ENCODE measurements around the gene RPP25. TPM values are rescaled to one million over a fixed set of nuclear protein-coding genes. Genes with fewer than 3 reads are reported as not detected.
A peak's percentile ranks its signal among the peaks of the same experiment; 100 is the strongest.

The RPP25 gene
- total RNA-seq, 4 donors from 2014 or later: 7.4 to 15.3 (median 9.5) TPM

DNA sequence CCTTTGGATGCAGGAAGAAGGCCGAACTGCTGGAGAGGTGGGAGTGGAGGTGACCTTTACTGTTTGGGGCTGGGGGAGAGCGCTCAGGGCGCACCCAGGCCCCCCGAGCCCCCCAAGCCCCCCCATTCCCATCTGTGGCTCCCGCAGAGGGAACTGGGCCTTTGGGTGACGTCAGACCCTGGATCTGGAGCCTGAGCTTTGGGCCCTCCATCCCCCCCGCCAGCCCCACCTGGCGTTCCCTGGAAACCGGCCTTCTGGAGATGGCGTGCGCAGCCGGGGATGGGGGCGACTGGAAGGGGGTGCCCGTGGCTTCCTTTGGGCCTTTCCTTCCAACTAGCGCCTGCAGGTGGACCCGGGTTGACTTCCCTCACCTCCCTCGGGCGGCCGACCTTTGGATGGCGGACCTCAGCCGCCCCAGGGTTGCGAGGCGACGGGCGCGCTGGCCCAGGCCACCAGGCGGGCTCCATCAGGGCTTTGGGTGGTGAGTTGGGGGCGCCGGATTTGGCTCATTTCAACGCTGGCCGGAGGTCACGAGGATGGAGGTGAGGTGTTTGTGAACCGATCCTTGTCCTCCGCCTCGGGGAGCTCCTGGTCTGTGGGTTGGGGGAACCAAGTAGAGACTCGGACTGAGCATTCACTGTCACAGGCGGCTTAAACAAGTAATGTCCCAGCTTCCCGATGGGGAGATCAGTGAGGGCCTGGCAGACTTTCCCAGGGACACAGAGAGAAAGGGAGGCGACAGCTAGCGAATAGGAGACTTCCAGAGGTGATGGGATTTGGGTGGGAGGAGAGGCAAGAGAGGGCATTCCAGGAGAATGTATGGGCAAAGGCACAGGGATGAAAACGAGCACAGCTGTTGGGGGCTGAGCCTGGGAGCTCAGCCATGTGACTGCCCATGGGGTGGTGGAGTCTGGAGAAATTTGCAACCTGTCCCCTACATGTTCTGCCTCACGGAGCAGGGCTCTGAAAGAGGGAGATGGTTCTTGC is 39.5 kb upstream of the RPP25 start:
- TF ChIP-seq, protein P1, sequence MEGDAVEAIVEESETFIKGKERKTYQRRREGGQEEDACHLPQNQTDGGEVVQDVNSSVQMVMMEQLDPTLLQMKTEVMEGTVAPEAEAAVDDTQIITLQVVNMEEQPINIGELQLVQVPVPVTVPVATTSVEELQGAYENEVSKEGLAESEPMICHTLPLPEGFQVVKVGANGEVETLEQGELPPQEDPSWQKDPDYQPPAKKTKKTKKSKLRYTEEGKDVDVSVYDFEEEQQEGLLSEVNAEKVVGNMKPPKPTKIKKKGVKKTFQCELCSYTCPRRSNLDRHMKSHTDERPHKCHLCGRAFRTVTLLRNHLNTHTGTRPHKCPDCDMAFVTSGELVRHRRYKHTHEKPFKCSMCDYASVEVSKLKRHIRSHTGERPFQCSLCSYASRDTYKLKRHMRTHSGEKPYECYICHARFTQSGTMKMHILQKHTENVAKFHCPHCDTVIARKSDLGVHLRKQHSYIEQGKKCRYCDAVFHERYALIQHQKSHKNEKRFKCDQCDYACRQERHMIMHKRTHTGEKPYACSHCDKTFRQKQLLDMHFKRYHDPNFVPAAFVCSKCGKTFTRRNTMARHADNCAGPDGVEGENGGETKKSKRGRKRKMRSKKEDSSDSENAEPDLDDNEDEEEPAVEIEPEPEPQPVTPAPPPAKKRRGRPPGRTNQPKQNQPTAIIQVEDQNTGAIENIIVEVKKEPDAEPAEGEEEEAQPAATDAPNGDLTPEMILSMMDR (IDR thresholded peaks at IDR 0.05): peak in 2 of 6 experiments; percentile 5 to 24
- no peak for TF ChIP-seq POLR2A (IDR thresholded peaks at IDR 0.05)
- peaks cover 2 to 11% (median 7%) of the 10 kb centered on the region in 4 donors for H3K4me1 ChIP-seq
- H3K27me3 ChIP-seq: no peaks in the 10 kb centered on the region
- H3K36me3 ChIP-seq: no peaks in the 10 kb centered on the region
- H3K4me3 ChIP-seq: peak overlapping the region; percentile 51 to 79 (median 64)
- peak in 2 of 3 donors; percentile 58 to 64 for DNase-seq
- H3K9me3 ChIP-seq: no peaks in the 10 kb centered on the region
- H3K27ac ChIP-seq: peak overlapping the region in 2 of 4 donors; percentile 27 to 64

DNA sequence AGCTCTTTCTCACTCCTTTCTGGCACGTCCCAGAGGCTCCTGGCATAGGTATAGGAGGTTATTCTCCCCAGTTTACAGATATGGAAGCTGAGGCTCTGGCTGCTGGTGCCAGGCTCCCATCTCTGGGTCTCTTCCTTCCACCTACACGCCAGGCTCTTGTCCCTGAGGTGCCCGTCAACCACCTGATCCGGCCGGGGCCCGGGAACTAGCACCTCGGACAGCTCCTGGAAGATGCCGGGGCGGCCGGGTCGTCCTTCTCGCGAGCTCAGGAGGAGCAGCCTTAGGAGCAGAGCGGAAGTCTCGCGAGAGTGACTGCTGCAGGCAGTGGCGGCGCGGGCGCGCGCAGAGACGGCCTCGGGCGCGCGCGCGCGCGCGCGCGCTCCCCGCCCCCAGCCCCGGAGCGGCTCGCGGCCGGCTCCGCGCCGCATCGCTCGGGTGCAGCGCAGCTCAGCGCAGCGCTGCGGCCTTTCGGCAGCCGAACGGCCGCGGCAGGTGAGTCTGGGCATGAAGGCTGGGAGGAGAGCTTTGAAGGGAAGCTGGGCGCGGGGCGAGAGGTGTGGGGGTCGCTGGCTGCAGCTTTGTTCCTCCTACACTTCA is 38.7 kb upstream of the RPP25 start, which contains the start of gene SCAMP5:
SCAMP5 (plus strand) TSS at position 382 of the 597 bp plus-strand sequence. CDS start 16,277 bp downstream, outside the sequence.
- TF ChIP-seq, protein P1 (IDR thresholded peaks at IDR 0.05): no peak
- peak; percentile 16 to 27 for TF ChIP-seq POLR2A (IDR thresholded peaks at IDR 0.05)
- peak; percentile 81 to 97 (median 94) for DNase-seq
- no peaks in the 10 kb centered on the region for H3K36me3 ChIP-seq
- no peaks in the 10 kb centered on the region for H3K9me3 ChIP-seq
- H3K27ac ChIP-seq: peak within 1 kb of the TSS in 2 of 4 donors; percentile 27 to 64
- H3K4me3 ChIP-seq: peak within 1 kb of the TSS; percentile 51 to 79 (median 64)
- H3K27me3 ChIP-seq: no peaks in the 10 kb centered on the region
- peaks cover 2 to 11% (median 7%) of the 10 kb centered on the region in 4 donors for H3K4me1 ChIP-seq

GRCh38 chr15:74994685-74995084 is 38.1 kb upstream of the RPP25 start:
- TF ChIP-seq, protein P1 (IDR thresholded peaks at IDR 0.05): no peak
- no peak for TF ChIP-seq POLR2A (IDR thresholded peaks at IDR 0.05)
- Histone ChIP-seq H3K27me3 (no peaks in the 10 kb centered on the region), H3K27ac (no peak overlapping the region), H3K4me1 (peaks cover 2 to 11% (median 7%) of the 10 kb centered on the region in 4 donors), H3K4me3 (peak overlapping the region in 1 of 4 donors; percentile 79), H3K36me3 (no peaks in the 10 kb centered on the region), H3K9me3 (no peaks in the 10 kb centered on the region)
- no peak for DNase-seq

DNA sequence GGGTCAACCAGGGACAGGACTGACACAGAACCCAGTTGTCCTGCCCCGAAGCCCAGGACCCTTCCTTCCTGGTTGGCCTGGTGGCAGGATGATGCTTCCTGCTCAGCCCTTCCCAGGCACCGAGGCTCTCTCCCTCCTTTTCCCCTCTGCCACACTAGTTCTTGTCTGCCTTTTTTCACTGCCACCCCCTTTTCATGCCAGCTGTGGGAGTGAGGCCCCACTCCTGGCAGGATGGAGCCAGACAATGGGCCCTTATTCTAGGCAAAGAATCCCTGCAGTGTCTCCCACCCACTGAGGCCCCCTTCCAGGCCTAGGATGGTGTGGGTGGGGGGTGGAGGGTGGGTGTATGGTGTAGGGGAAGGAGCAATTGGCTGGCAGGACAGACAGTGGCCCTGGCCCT is 37.7 kb upstream of the RPP25 start:
- no peak overlapping the region for H3K4me3 ChIP-seq
- TF ChIP-seq, protein P1 (IDR thresholded peaks at IDR 0.05): no peak
- TF ChIP-seq POLR2A (IDR thresholded peaks at IDR 0.05): no peak
- peaks cover 2 to 11% (median 7%) of the 10 kb centered on the region in 4 donors for H3K4me1 ChIP-seq
- no peaks in the 10 kb centered on the region for H3K36me3 ChIP-seq
- H3K27me3 ChIP-seq: no peaks in the 10 kb centered on the region
- H3K9me3 ChIP-seq: no peaks in the 10 kb centered on the region
- DNase-seq: no peak
- no peak overlapping the region for H3K27ac ChIP-seq

GRCh38 chr15:74992619-74993018 is 36.0 kb upstream of the RPP25 start:
- Histone ChIP-seq H3K9me3 (no peaks in the 10 kb centered on the region), H3K36me3 (no peaks in the 10 kb centered on the region), H3K27ac (no peak overlapping the region), H3K4me3 (no peak overlapping the region), H3K27me3 (no peaks in the 10 kb centered on the region), H3K4me1 (peaks cover 2 to 11% (median 7%) of the 10 kb centered on the region in 4 donors)
- TF ChIP-seq, protein P1 (IDR thresholded peaks at IDR 0.05): no peak
- no peak for TF ChIP-seq POLR2A (IDR thresholded peaks at IDR 0.05)
- no peak for DNase-seq

Data from Peyer's patch (tissue), 4 donors.